K562 (cell line): ENCODE measurements around the gene GMIP. TPM values are rescaled to one million over a fixed set of nuclear protein-coding genes. Genes with fewer than 3 reads are reported as not detected.

ENCODE experiments used
- ADNP ChIP-seq: fragments of 200-800 bp; sonication (Bioruptor generic); IDR thresholded peaks from 2 replicates; pipeline ENCODE4 v1.6.1; 2016; ENCODE audit warnings: missing genetic modification characterization, missing compliant biosample characterization
- BRD9 ChIP-seq: fragments of 450-650 bp; IDR thresholded peaks from 2 replicates; pipeline ENCODE4 v1.6.1; 2018; ENCODE audit warnings: low read depth; ENCODE audit not compliant: partially characterized antibody
- CCNT2 ChIP-seq: IDR thresholded peaks from 2 replicates; pipeline ENCODE4 v1.6.1; 2011; ENCODE audit warnings: borderline replicate concordance, low read depth, mild to moderate bottlenecking, moderate library complexity, mixed read lengths, low read length; ENCODE audit not compliant: insufficient read length; ENCODE audit errors: extremely low read depth
- EGR1 ChIP-seq: fragments of 450-650 bp; conservative IDR thresholded peaks from 2 replicates; pipeline ENCODE4 v1.6.1; 2017; ENCODE audit warnings: mild to moderate bottlenecking
- MBD2 ChIP-seq: sonication (generic); IDR thresholded peaks from 2 replicates; pipeline ENCODE4 v1.6.1; 2016; ENCODE audit warnings: low read depth, borderline replicate concordance
- MTA2 ChIP-seq: fragments of 450-650 bp; IDR thresholded peaks from 2 replicates; pipeline ENCODE4 v1.6.1; 2016; ENCODE audit warnings: low read depth
- RBM22 ChIP-seq: fragments of 200-400 bp; formaldehyde crosslinking; IDR thresholded peaks from 2 replicates; pipeline ENCODE4 v1.6.1; 2018; ENCODE audit warnings: low read length, low read depth; ENCODE audit not compliant: poor library complexity, severe bottlenecking
- SAFB ChIP-seq: fragments of 200-400 bp; formaldehyde crosslinking; IDR thresholded peaks from 2 replicates; pipeline ENCODE4 v1.6.1; 2017; ENCODE audit warnings: low read depth, low read length, borderline replicate concordance
- SPI1 ChIP-seq: IDR thresholded peaks from 2 replicates; pipeline ENCODE4 v1.6.1; 2011; ENCODE audit warnings: low read depth, low read length, control low read depth, borderline replicate concordance
- SREBF2 ChIP-seq: sonication (generic); formaldehyde crosslinking; IDR thresholded peaks from 2 replicates; pipeline ENCODE4 v1.4.0; 2020; ENCODE audit warnings: mild to moderate bottlenecking, missing genetic modification reagents
- TOE1 ChIP-seq, 2 experiments: fragments of 450-650 bp in 1 of 2; sonication (generic) in 1 of 2; formaldehyde crosslinking in 1 of 2; IDR thresholded peaks; 2 replicates each; pipeline versions ENCODE4 v1.7.1 to v1.8.0; 2016 to 2022; ENCODE audit warnings: borderline replicate concordance in 2 of 2, mild to moderate bottlenecking in 2 of 2, antibody characterized with exemption in 1 of 2, inconsistent platforms in 1 of 2, low read depth in 1 of 2, missing genetic modification reagents in 1 of 2, moderate library complexity in 1 of 2
- ZBTB1 ChIP-seq: sonication (generic); formaldehyde crosslinking; IDR thresholded peaks from 2 replicates; pipeline ENCODE4 v1.8.1; 2023; ENCODE audit warnings: missing genetic modification reagents, low read depth, mild to moderate bottlenecking, borderline replicate concordance
- ZBTB8A ChIP-seq: fragments of 450-650 bp; IDR thresholded peaks from 2 replicates; pipeline ENCODE4 v1.6.1; 2018; ENCODE audit warnings: mild to moderate bottlenecking, moderate library complexity; ENCODE audit not compliant: partially characterized antibody
- polyA plus RNA-seq, 8 experiments: library from polyadenylated mRNA; depleted of rRNA in 4 of 8; stranded (reverse) in 5 of 8; unstranded in 3 of 8; fragments of >200 nt; fragmentation: Nextera tagmentation in 2 of 8; fragmentation: Illumina TruSeq in 1 of 8; extraction: Ambion mirVana in 2 of 8; extraction: Trizol in 1 of 8; gene quantifications; 2 replicates each; pipeline versions ENCODE4 v1.2.1 to v1.2.3, GENCODE V29; 2011 to 2014; ENCODE audit warnings: inconsistent platforms in 1 of 8, missing spikeins in 1 of 8
- total RNA-seq, 7 experiments: library from RNA; depleted of rRNA in 6 of 7; stranded (reverse); fragments of >200 nt in 6 of 7; fragmentation: Illumina TruSeq in 2 of 7; extraction: Trizol in 2 of 7; gene quantifications; 2 replicates each; pipeline versions ENCODE4 v1.2.1 to v1.2.3, GENCODE V29; 2011 to 2021; ENCODE audit warnings: low replicate concordance in 1 of 7
- TF ChIP-seq, protein P1 (sequence below): fragments of 450-650 bp; IDR thresholded peaks from 2 replicates; pipeline ENCODE4 v1.6.1; 2016; ENCODE audit warnings: antibody characterized with exemption
- TF ChIP-seq, protein P2 (sequence below), 2 experiments: IDR thresholded peaks; 2 replicates each; pipeline ENCODE4 v1.6.1; 2011; ENCODE audit warnings: borderline replicate concordance in 1 of 2, control low read depth in 1 of 2, low read depth in 1 of 2, low read length in 1 of 2, mild to moderate bottlenecking in 1 of 2, mixed read lengths in 1 of 2, moderate library complexity in 1 of 2; ENCODE audit not compliant: insufficient read depth in 1 of 2, insufficient read length in 1 of 2, poor library complexity in 1 of 2, severe bottlenecking in 1 of 2; ENCODE audit errors: extremely low read depth in 1 of 2
- TF ChIP-seq, protein P3 (sequence below), 2 experiments: fragments of 450-650 bp; IDR thresholded peaks; 2 replicates each; pipeline ENCODE4 v1.6.1; 2018; ENCODE audit warnings: mild to moderate bottlenecking in 2 of 2, low read depth in 1 of 2; ENCODE audit not compliant: partially characterized antibody in 2 of 2
- TF ChIP-seq, protein P4 (sequence below): IDR thresholded peaks from 2 replicates; pipeline ENCODE4 v1.6.1; 2014; ENCODE audit warnings: antibody characterized with exemption

GMIP gene
- total and polyA plus RNA-seq, 9 of the 15 experiments (the other 6 are each of a cell fraction or from before 2014, with no cell fraction given) = 0.14 to 15.8 (median 3.2) TPM

DNA sequence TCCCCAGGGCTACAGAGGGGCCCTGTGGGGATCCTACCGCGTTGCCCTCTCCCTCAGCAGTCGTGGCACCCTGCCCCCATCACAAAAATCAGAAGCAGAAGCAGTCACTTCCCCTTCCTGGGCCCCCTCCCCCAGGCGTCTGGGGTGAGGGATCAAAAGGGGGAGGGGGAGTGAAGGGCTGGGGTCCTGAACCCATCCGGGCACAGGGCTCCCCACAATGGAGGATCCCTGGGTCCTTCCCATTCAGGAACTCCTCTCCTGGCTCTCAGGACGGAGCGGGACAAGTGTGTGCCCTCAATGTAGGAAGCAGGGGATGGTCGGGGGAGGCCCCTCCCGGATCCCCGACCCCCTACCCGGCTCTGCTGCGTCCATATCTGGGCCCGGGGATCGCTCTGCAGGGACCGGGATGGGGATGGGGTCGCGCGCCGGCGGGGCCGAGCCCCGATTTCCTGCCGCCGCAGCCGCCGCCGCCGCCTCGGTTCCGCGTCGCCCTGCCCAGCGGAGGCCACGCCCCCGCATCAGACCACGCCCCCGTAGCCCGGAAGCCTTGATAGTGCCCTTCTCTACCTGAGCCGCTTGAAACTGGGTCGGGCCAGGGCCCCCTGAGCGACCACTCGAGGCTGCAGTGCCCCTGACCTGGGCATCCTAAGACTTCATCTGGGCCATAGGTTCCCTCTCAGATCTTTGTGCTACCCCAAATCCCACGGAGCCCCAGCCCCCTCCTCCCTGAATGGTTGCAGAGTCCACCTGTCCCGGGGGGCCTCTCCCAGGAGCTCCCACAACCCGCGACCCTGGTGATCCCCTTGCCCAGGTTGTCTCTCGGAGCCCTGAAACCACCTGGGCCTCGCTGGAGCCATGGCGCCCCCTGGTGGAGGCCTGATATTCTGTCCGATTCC lies at the start of gene GMIP (continued):
- TF ChIP-seq MBD2 (peak; percentile 39; the same call in 1 of the 2 replicates), ZBTB8A (no peak), TOE1 (IDR thresholded peaks at IDR 0.05; ENCODE audit: borderline replicate concordance) (peak; percentile 53; the same call in 1 of the 2 replicates), TOE1 (CRISPR knock-in tag; IDR thresholded peaks at IDR 0.05; ENCODE audit: borderline replicate concordance, low read depth) (no peak), ADNP (tag) (no peak), EGR1 (peak; percentile 69), SAFB (no peak), RBM22 (peak; percentile 50), MTA2 (no peak), SREBF2 (CRISPR knock-in tag) (no peak), BRD9 (peak; percentile 83), CCNT2 (peak; percentile 38), ZBTB1 (CRISPR knock-in tag) (0 out of 2 replicates have a peak, but pooled peaks have one; percentile 48), SPI1 (peak; percentile 95)
- TF ChIP-seq, protein P1, sequence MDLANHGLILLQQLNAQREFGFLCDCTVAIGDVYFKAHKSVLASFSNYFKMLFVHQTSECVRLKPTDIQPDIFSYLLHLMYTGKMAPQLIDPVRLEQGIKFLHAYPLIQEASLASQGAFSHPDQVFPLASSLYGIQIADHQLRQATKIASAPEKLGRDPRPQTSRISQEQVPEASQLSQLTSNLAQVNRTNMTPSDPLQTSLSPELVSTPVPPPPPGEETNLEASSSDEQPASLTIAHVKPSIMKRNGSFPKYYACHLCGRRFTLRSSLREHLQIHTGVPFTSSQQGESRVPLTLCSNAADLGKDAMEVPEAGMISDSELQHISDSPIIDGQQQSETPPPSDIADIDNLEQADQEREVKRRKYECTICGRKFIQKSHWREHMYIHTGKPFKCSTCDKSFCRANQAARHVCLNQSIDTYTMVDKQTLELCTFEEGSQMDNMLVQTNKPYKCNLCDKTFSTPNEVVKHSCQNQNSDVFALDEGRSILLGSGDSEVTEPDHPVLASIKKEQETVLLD = peak; percentile 64; the same call in 1 of the 2 replicates
- TF ChIP-seq, protein P2, sequence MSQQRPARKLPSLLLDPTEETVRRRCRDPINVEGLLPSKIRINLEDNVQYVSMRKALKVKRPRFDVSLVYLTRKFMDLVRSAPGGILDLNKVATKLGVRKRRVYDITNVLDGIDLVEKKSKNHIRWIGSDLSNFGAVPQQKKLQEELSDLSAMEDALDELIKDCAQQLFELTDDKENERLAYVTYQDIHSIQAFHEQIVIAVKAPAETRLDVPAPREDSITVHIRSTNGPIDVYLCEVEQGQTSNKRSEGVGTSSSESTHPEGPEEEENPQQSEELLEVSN (IDR thresholded peaks at IDR 0.05; ENCODE audit: borderline replicate concordance in 1 of 2, extremely low read depth in 1 of 2, insufficient read depth in 1 of 2, insufficient read length in 1 of 2, low read depth in 1 of 2, low read length in 1 of 2, poor library complexity in 1 of 2, severe bottlenecking in 1 of 2) = peak in 1 of 2 experiments; percentile 6
- TF ChIP-seq, protein P3, sequence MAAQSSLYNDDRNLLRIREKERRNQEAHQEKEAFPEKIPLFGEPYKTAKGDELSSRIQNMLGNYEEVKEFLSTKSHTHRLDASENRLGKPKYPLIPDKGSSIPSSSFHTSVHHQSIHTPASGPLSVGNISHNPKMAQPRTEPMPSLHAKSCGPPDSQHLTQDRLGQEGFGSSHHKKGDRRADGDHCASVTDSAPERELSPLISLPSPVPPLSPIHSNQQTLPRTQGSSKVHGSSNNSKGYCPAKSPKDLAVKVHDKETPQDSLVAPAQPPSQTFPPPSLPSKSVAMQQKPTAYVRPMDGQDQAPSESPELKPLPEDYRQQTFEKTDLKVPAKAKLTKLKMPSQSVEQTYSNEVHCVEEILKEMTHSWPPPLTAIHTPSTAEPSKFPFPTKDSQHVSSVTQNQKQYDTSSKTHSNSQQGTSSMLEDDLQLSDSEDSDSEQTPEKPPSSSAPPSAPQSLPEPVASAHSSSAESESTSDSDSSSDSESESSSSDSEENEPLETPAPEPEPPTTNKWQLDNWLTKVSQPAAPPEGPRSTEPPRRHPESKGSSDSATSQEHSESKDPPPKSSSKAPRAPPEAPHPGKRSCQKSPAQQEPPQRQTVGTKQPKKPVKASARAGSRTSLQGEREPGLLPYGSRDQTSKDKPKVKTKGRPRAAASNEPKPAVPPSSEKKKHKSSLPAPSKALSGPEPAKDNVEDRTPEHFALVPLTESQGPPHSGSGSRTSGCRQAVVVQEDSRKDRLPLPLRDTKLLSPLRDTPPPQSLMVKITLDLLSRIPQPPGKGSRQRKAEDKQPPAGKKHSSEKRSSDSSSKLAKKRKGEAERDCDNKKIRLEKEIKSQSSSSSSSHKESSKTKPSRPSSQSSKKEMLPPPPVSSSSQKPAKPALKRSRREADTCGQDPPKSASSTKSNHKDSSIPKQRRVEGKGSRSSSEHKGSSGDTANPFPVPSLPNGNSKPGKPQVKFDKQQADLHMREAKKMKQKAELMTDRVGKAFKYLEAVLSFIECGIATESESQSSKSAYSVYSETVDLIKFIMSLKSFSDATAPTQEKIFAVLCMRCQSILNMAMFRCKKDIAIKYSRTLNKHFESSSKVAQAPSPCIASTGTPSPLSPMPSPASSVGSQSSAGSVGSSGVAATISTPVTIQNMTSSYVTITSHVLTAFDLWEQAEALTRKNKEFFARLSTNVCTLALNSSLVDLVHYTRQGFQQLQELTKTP (IDR thresholded peaks at IDR 0.05; ENCODE audit: low read depth in 1 of 2, partially characterized antibody in 2 of 2) = peak in 1 of 2 experiments; percentile 68
- TF ChIP-seq, protein P4, sequence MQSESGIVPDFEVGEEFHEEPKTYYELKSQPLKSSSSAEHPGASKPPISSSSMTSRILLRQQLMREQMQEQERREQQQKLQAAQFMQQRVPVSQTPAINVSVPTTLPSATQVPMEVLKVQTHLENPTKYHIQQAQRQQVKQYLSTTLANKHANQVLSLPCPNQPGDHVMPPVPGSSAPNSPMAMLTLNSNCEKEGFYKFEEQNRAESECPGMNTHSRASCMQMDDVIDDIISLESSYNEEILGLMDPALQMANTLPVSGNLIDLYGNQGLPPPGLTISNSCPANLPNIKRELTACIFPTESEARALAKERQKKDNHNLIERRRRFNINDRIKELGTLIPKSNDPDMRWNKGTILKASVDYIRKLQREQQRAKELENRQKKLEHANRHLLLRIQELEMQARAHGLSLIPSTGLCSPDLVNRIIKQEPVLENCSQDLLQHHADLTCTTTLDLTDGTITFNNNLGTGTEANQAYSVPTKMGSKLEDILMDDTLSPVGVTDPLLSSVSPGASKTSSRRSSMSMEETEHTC = no peak
